ENCODE measurements around the gene AKIRIN2.

The AKIRIN2 gene

DNA sequence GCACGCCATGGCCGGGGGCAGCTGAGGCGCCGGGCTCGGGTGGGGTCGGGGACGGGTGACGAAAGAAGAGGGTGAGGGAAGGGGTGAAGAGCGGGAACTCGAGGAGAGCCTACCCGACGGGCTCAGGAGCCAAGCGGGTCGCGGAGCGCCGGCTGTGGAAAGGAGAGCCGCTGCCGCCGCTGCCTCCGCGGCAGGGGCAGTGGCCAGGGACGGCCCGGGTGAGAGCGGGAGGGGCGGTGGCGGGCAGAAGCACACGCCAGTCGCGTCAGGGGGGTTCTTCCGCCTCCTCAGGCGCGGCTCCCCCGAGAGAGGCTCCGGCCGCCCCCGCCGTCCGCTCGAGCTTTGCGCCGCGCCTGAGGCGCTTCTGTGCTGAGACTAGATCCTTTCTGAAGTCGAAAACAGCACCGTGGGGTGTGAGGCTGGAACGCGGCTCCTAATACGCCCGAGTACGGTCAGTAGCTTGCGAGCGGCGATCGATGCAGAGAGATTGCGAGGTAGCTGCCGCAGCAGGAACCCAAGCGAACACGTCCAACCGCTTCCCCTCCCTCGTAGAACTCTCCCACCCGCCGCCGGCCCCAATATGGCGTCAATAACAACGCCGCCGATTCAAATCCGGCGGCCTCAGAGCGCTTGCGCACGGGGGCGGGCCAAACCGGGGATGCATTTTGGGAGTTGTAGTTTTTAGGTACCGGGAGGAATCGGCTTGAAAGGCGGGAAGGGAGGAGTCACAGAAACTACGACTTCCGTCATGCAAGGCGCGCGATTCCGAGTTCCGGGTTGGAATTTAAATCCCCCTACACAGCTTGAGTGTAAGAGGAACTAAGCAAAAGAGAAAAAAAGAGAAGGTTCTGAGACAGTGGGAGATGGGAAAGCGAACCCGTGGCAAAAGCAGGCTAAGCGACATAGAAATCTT, at the start of gene AKIRIN2:
TSS of gene AKIRIN2 (minus strand) at position 558 of the 913 bp plus-strand sequence. CDS start at position 9, 549 bp downstream.
- in situ Hi-C loops (cut with MboI; ENCODE audit: low sequenced_read_pairs) = no loop called here

DNA sequence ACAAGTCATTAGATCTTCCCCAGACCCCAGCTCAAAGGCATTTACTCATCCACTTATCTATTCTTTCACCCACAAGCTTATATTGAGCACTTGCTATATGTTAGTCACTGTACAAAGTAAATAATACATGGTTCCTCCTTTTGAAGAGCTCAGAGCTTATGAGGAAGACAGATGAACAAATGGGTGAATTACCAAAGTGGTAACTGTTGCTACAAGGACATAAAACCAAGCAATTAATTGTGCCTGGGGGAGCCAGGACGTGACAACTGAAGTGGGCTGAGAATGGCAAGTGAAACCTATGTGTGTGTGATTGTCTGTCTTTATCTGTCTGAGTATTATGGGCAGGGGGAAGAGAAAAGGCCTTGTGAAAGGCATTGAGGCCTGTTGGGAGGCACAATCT, 45.6 kb upstream of the AKIRIN2 start:
- in situ Hi-C loops (cut with MboI; ENCODE audit: low sequenced_read_pairs) = no loop called here

DNA sequence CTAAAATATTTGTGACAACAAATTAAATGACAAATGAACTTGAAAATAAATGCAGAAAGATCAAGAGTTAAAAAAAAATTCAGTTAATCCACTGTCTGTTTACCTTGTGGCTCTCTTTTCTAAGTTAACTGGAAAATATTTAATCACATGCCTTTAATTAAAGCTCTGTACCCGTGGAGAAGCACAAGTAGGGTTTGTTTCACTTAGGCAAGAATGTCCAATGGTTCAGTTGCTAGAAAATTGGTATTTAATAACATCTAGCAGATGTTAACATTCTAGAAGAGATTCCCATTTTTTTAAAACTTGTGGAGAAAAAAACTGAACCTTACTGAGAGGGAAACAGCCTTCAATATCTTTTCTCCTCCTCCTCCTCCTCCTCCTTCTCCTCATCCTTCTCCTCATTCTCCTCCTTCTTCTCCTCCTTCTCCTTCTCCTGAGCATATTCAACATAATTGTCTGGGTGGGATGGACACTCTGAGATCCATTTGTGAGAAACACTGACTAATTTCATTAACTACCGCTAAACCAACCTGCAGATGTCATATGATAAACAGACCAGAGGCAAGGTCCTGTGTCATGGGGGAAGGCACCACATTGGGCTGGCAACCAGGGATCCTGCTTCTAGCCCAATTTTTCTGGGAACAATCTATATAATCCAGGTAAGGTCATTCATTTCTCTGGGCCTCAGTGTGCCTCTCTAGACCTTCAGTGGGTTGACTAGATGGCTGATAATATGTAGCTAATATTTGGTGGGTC, 44.1 kb upstream of the AKIRIN2 start:
- in situ Hi-C loops (cut with MboI; ENCODE audit: low sequenced_read_pairs) = no loop called here

DNA sequence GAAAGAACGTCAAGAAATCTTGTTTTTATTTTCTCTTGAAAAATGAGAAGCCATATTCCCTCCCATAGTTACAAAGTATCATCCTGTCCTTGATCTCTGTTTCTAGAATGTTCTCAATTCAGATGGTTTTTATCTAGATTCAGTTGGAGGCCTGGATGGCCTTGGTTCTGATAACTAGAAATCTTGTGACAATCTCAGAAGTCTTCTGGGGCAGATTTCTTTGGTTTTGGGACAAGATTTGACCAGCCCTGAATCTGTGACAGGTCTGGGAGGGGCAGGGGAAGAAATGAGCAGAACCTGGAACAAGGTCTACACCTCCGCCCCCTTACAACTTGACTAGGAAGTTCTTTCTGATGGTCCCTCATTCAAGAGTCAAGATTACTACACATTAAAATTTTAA, 41.4 kb upstream of the AKIRIN2 start:
- in situ Hi-C loops (cut with MboI; ENCODE audit: low sequenced_read_pairs) = no loop called here

DNA sequence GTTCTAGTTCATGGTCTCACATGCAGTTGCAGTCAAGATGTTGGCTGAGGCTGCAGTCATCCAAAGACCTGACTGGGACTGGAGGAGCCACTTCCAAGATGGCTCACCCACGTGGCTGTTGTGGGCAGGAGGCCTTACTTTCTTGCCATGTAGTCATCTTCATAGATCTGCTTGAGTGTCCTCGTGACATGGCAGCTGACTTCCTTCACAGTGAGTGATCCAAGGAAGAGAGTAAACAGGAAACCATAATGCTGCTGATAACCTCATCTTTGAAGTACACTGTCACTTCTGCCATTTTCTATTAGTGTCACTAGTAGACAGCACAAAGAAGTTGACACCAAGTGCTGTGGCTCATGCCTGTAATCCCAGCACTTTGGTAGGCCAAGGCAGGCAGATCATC, 40.1 kb upstream of the AKIRIN2 start:
- in situ Hi-C loops (cut with MboI; ENCODE audit: low sequenced_read_pairs) = no loop called here

DNA sequence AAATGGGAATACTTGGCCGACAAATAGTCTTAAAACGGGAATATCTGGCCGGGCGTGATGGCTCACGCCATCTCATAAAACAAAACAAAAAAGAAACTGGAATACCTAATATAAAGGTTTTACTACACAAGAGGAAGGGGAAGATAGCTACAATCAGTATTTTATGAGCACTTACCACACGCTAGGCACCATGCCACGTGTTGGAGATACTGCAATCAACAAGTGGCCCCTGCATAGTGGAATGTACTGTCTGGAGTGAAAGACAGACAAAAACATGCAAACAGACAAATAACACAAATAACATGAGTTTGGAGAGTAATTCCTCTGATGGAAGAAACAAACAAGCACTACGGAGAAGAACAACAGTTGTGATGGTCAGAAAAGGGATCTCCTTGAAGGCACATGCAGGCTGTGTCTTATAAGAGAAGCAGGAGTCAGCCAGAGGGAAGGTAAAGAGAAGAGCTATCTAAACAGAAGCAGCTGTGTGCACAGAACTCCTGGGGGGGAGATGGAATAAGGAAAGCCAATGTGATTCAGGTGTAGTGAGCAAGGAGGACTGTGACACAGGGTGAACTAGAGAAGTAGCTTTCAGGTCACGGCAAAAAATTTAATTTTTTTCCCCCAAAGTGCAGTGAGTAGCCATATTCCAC, 39.1 kb upstream of the AKIRIN2 start:
- in situ Hi-C loops (cut with MboI; ENCODE audit: low sequenced_read_pairs) = no loop called here

DNA sequence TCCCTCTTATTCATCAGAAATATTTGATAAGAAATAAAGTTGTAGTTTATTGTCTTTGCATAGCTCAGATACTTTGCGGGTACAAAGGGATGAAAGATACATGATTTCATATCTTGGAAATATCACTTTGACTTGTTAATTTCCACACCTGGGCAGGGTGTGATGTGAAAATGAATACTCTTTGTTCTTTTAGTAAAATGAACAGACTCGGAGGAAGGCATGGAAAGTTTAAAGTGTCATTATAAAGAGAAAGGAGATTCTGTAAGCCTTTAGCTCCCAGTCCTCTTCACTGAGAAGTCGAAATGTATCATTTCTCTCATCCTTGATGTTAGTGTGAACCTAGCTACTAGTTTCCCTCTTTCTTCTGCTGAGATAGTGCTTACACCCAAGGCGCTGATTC, 36.7 kb upstream of the AKIRIN2 start:
- in situ Hi-C loops (cut with MboI; ENCODE audit: low sequenced_read_pairs) = no loop called here

DNA sequence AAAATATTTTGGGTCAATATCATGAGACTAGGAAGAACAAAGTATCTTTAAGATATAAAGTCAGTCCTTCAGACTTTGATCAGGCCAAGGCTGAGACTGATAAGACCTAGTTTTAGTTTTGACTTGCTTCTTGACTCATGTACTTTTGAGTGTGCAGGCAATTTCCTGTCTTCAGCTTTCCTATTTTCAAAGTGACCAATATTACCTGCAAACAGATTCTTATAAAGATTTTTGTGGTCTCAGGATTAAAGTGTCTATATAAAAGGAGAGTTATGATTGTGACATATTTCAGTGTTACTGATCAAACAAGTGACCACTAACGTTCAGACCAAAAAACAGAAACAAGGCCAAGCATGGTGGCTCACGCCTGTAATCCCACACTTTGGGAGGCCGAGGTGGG, 36.0 kb upstream of the AKIRIN2 start:
- in situ Hi-C loops (cut with MboI; ENCODE audit: low sequenced_read_pairs) = no loop called here

DNA sequence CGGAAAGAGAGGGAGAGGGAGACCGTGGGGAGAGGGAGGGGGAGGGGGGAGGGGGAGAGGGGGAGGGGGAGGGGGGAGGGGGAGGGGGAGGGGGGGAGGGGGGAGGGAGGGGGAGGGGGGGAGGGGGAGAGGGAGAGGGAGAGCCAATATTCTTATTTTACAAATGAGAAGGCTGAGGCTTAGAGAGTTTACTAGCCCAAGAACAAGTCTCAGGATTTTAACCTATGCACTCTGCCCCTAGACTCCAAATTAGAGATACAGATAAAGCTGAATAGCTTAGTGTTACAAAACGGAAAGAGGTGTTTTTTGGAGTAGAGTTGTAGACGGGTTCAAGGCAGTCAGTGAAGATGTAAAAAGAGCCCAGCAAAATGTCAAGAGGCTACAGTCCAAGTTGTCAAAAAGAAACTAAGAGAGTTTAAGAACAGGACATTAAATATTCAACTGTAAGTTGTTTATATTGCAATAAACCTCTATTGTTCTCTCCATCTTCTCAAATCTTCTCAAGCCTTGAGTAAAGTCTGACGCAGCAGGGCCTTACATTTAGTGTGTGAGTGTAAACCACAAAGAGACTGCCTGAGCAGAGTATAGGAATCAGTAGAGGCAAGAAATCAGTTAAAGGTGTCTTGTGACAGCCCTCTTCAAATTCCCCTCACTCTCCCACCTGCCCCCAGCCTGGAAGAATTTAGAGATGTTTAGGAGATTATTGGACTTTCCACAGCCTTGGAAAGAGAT, 34.9 kb upstream of the AKIRIN2 start:
- in situ Hi-C loops (cut with MboI; ENCODE audit: low sequenced_read_pairs) = no loop called here

DNA sequence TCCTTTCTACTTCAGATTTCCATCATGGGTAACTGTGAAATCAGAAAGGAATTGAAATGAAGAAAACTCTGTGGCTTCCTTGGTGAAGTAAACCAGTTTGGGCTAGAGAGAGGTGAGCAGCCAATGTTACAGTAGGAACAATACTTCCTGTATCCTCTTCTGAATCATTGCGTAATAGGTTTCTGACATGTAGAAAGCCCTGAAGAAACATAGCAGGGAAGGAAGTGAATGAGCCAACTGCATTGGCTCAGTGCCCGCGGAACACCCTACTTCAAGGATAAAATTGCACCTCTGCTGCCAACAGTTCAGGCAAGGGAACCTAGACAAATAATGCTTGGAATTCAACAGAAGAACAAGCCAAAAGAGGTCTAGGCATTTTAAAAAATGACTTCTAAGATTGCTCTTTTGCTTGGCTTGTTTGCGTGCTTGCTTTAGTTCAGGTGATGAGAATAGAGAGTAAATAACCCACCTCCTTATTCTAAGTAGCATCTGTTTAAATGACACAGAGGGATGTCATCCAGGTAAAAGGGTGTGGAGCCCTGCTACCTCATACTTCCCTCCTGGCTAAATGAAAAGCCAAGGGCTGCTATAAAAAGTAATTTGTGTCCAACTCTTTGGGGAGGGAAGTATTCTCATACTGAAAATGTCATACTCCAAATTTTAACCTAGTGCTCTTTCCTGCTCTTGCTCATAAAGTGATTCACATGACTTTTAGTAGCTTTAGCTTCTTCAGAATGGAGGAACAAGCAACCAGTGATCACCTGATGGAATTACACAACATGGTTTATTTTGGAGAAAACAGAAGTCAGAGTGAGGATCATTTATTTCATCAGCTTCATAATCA, 30.0 kb upstream of the AKIRIN2 start:
- in situ Hi-C loops (cut with MboI; ENCODE audit: low sequenced_read_pairs) = no loop called here

DNA sequence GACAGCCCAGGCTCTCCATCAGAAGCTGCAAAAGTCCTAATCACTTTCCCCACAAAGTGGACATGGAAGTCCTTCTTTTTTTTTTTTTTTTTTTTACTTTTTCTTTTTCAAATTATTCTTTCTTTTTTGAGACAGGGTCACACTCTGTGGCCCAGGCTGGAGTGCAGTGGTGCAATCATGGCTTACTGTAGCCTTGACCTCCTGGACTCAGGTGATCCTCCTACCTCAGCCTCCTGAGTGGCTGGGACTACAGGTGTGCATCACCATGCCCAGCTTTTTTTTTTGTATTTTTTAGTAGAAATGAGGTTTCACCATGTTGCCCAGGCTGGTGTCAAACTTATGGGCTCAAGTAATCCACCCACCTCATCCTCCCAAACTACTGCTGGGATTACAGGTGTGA, 29.0 kb upstream of the AKIRIN2 start:
- in situ Hi-C loops (cut with MboI; ENCODE audit: low sequenced_read_pairs) = no loop called here

DNA sequence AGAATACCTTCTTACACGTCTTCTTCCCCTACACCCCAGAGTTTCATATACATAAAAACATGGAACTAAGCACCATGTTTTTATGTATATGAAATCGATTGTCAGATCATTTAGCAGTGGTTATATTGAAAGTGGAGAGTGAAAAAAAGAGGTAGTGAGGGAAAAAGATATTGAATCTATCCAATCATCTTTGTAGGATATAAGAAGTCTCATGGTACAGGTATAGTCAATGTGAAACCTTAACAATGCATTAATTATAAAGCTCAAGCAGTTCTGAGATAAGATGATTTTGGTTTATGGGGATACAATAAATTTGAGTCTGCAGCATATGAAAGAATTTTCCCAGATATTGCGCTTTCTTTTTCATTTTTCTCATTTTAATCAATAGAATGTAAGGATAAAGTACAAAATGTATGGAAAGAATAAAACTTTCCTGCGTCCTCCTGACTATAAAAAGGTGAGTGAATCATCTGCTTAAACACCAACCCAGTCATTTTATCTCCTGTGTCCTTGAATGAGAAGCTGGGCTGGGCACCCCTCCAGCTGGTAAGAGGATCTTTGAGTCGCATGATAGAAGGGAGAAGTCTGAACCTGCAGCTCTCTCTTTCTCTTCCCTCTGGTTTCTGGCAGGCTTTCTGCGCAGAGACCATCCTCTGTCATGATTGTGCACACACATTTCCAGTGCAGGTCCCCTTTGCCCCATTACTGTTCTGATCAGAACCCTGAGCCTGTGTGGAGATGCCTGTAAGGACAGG, 28.1 kb upstream of the AKIRIN2 start:
- in situ Hi-C loops (cut with MboI; ENCODE audit: low sequenced_read_pairs) = no loop called here

DNA sequence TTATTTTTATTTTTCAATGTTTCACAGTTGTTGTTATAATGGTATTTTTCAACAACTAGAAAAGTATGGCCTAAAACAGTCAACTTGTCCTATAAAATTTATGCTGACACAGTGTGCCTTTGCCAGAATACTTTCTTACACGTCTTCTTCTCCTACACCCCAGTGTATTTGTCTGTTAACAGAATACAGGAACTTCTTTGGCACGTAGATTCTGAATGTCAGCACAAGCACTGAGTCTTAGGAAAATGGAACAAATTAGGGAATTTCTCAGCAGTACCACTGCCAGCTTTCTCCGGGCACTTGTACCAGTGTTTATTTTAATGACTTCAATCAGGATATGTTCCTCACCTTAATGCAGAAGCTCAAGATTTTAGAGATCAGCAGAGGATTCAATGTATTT, 26.7 kb upstream of the AKIRIN2 start:
- in situ Hi-C loops (cut with MboI; ENCODE audit: low sequenced_read_pairs) = no loop called here

DNA sequence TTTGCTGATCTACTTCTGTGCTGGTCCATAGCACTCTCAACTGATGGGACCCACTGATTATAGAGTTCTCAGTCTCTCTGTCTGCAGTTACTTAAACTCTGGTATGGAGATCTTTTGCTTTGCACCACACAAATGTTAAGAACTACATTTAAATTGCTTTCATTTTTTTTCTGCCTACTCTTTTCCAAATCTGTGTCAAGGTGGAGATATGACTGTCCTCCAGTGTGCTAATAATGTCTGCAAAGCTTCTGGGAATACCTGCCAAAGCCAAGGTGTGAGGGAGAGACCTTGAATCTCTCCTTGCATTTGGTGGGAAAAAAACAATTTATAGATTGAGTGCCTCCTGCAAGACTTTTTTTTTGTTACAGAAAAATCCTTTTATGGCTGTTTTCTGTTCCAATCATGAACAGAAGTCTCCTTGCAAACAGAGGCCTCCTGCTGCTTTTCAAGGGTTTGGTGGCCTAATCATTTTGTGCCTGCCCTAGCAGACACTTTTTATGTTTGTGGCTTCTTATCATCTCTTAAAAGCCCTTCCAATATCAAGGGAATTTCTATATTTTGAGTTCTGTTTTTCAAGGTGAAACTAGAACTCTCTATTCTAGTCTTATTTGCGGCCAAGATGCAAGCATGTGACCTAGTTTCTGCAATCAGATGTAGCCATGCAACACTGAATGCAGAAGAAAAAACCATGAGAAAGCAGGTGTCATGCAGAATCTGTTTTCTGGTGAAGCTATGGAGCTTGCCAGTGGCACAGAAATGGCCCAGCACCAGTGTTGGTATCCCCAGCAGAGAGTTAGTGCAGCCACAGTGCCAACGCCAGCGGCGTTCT, 23.2 kb upstream of the AKIRIN2 start:
- in situ Hi-C loops (cut with MboI; ENCODE audit: low sequenced_read_pairs) = no loop called here

DNA sequence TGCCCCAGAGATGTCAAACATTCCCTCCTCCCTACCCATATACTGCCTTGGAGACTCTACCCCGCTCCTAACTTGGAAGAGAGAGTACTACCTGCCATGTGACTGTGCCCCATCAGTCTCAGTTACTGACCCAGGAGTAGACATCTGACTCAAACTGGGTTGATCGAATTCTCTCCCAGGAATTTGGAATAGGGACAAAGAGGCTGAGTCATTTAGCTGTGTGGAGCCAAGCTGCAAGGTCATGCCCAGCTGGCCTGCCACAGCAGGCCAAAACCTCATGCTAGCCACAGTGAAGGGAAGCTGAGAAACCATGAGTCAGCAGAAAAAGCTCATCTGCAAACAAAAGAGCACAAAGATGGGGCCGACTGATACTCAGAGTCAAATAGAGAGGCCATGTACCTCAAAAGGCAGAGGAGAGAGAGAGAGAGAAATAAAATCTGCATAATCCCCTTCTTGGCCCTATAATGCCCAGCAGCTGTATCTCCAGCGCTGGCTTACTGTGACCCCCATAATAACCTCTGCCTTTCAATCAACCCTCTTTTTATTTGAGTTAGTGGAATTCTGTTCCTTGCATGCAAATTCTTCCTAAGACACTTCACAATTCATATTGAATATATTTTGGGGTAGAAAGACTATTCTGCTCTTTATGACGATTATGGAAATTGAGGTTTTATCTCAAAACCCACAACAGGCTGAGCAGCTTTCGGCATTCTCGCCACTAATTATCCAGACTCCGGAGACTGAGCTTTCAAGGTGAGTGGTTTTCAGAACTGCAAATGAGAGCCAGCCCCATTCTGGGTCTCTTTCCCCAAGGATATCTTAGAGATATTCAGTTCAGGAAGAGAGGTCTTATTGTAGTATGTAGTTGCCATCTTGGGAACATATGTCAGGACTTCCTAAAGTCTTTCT, 21.4 kb upstream of the AKIRIN2 start:
- in situ Hi-C loops (cut with MboI; ENCODE audit: low sequenced_read_pairs) = no loop called here

DNA sequence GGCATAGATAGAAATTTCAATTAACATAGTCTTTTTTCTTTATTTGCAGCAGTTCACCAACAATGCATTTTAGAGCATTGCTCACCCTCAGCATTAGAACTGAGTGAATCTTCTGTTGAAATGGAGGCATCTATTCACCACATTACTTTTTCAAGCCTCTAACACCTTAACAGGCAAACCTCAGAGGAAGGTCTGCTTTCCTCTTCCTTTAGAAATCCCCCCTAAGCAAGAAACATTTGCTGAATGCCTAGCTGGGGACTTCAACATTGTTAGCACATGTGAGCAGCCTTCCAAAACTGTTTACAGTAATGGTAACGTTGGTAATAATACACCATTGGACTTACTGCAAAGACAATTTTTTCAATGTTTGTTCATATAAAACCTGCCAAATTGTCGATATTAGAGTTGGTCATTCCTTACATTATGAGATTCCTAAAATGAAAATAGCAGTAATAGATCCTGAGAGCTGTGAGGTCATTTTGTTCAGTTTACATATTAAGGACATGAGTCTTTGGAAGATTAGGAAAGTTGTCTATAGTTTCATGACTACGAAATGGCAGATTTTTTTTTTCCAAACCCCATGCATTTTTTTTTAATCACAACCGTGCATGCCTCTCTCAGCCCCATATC, 20.6 kb upstream of the AKIRIN2 start:
- in situ Hi-C loops (cut with MboI; ENCODE audit: low sequenced_read_pairs) = no loop called here

DNA sequence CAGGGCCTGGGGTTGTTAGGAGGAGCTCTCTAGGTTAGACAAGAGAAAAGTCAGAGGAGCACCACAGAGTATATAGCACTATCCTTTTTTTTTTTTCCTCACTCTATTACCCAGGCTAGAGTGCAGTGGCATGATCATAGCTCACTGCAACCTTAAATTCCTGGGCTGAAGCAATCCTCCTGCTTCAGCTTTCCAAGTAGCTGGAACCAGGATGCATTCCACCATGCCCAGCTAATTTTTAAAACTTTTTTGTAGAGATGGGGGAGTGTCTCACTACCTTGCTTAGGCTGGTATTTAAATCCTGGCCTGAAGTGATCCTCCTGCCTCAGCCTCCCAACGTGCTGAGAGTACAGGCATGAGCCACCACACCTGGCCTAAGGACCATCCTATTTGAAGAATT, 19.3 kb upstream of the AKIRIN2 start:
- in situ Hi-C loops (cut with MboI; ENCODE audit: low sequenced_read_pairs) = no loop called here

Measured in hTERT RPE-1 (cell line).